ENCODE measurements around the gene ZDHHC19. TPM values are rescaled to one million over a fixed set of nuclear protein-coding genes. Genes with fewer than 3 reads are reported as not detected.

Gene ZDHHC19, protein sequence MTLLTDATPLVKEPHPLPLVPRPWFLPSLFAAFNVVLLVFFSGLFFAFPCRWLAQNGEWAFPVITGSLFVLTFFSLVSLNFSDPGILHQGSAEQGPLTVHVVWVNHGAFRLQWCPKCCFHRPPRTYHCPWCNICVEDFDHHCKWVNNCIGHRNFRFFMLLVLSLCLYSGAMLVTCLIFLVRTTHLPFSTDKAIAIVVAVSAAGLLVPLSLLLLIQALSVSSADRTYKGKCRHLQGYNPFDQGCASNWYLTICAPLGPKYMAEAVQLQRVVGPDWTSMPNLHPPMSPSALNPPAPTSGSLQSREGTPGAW
- not detected for total RNA-seq
- under 1 TPM in 1 of 2 donors, not detected in 1; 0.30 TPM for polyA plus RNA-seq
- long read RNA-seq, donor 1 = 0 reads
- long read RNA-seq, donor 2 = 0 reads
- long read RNA-seq, donor 3 = 0 reads

DNA sequence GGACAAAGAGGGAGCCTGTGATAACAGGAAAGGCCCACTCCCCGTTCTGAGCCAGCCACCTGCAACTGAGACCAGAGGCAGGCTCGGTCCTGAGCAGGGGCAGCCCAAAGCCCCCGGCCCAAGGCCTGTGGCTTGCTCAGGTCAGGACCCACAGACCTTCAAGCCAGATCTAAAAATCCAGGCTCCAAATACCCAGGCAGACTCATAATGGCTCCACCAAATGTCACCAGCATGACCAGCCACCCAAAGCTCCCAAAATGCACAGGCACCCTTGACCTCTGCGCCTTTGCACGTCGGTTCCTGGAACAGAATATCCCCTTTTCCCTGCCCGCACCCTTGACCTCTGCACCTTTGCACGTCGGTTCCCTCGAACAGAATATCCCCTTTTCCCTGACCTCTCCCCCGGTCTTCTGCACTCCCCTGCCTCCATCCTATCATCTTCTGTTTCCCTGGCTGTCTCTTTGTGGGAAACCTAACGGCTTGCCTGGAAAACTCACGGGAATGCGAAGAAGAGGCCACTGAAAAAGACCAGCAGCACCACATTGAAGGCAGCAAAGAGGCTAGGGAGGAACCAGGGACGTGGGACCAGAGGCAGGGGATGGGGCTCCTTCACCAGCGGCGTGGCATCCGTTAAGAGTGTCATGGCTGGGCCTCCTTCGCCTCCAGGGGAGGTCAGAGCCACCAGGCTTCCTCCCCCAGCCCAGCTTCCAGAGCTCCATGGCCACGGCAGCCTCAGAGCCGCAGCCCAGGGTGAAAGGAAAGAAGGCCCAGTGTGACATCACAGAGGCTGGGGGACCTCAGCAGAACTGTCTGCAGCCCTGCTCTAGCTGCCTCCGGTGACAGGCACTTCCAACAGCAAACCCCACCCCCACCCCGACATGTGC, at the start of gene ZDHHC19:
Gene ZDHHC19, minus strand, starts transcription at position 728 of the 884 bp plus-strand sequence. Its CDS starts 85 bp downstream, at position 643.
- Histone ChIP-seq H3K4me1 (peaks cover 0 to 10% (median 0%) of the 10 kb centered on the region in 12 donors), H3K27ac (no peak within 1 kb of the TSS), H3K27me3 (peaks cover 0 to 14% (median 0%) of the 10 kb centered on the region in 9 donors), H3K9me3 (no peaks in the 10 kb centered on the region), H3K36me3 (no peaks in the 10 kb centered on the region), H3K4me3 (no peak within 1 kb of the TSS)
- ATAC-seq (no peak), DNase-seq (no peak)
- intact Hi-C loops (cut with DNase I) = no loop called here
- TF ChIP-seq, protein P1, sequence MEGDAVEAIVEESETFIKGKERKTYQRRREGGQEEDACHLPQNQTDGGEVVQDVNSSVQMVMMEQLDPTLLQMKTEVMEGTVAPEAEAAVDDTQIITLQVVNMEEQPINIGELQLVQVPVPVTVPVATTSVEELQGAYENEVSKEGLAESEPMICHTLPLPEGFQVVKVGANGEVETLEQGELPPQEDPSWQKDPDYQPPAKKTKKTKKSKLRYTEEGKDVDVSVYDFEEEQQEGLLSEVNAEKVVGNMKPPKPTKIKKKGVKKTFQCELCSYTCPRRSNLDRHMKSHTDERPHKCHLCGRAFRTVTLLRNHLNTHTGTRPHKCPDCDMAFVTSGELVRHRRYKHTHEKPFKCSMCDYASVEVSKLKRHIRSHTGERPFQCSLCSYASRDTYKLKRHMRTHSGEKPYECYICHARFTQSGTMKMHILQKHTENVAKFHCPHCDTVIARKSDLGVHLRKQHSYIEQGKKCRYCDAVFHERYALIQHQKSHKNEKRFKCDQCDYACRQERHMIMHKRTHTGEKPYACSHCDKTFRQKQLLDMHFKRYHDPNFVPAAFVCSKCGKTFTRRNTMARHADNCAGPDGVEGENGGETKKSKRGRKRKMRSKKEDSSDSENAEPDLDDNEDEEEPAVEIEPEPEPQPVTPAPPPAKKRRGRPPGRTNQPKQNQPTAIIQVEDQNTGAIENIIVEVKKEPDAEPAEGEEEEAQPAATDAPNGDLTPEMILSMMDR (IDR thresholded peaks at IDR 0.05) = no peak
- no peak for TF ChIP-seq POLR2A (IDR thresholded peaks at IDR 0.05)
- WGBS, 4 donors = 66 to 71% (median 67%) methylated on average over 22 to 23 of the region's 23 CpGs

DNA sequence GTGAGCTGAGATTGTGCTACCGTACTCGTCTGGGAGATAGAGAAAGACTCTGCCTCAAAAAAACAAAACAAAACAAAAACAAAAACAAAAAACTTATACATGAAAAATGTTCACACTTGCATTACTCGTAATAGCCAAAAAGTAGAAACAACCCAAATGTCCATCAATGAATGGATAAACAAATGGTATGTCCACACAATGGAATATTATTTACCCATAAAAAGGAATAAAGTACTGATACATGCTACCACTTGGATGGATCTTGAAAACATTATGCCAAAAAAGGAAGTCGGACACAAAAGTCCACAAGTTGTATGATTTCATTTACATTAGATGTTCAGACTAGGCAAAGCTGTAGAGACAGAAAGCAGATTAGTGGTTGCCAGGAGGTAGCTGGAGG, 49.6 kb upstream of the ZDHHC19 start:
- no peak for ATAC-seq
- 98 to 99% (median 98%) methylated on average over 4 of the region's 4 CpGs for WGBS, 4 donors
- no peak overlapping the region for H3K4me3 ChIP-seq

DNA sequence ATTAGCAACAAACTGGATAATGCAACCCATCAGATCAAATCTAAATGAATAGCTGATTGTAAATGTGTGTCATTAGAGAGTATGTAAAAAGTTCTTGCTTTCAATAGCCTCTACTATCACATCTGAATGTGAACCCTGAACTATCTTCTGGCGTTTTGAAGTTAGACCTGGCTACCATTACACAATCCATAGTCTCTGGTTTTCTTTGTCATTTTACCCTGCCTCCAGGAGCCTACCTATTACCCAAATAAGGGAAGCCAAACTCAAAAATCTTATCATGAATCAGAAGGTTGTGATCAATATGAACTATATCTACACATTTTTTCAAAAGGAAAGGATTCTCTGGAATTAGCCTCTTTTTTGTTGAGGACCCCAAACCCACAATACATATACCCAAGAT, 44.6 kb upstream of the ZDHHC19 start:
- H3K4me3 ChIP-seq = no peak overlapping the region
- peaks cover 0 to 1% (median 0%) of the 10 kb centered on the region in 12 donors for H3K9me3 ChIP-seq
- no peaks in the 10 kb centered on the region for H3K4me1 ChIP-seq
- no peak overlapping the region for H3K27ac ChIP-seq
- ATAC-seq (no peak), DNase-seq (no peak)
- intact Hi-C loops (cut with DNase I) = loop anchor here in 2 of 10 donors (10.0 kb wide), 2 partner anchors 179 to 429 kb away; partner anchors contain the start of gene UBXN7 (in 1 of the 2)
- WGBS, 4 donors = 60 to 79% (median 73%) methylated on average over 1 of the region's 1 CpG
- H3K36me3 ChIP-seq = peaks cover 0 to 72% (median 43%) of the 10 kb centered on the region in 9 donors
- no peaks in the 10 kb centered on the region for H3K27me3 ChIP-seq
- TF ChIP-seq POLR2A (IDR thresholded peaks at IDR 0.05) = no peak
- TF ChIP-seq, protein P1 (IDR thresholded peaks at IDR 0.05) = no peak

More for the DNA sequence above, 49.6 kb upstream of the ZDHHC19 start:
- DNase-seq = no peak
- Histone ChIP-seq H3K36me3 (peaks cover 0 to 88% (median 59%) of the 10 kb centered on the region in 9 donors), H3K9me3 (peaks cover 0 to 5% (median 0%) of the 10 kb centered on the region in 12 donors), H3K27me3 (no peaks in the 10 kb centered on the region), H3K27ac (no peak overlapping the region), H3K4me1 (no peaks in the 10 kb centered on the region)
- no peak for TF ChIP-seq POLR2A (IDR thresholded peaks at IDR 0.05)
- TF ChIP-seq, protein P1 (IDR thresholded peaks at IDR 0.05) = no peak
- intact Hi-C loops (cut with DNase I) = no loop called here
